HepG2 (cell line): ENCODE data around the gene SSBP1. TPM values are rescaled to one million over a fixed set of nuclear protein-coding genes. Genes with fewer than 3 reads are reported as not detected.
A peak's percentile ranks its signal among the peaks of the same experiment; 100 is the strongest.

Experiments used
- ARNT2 ChIP-seq: sonication (generic); formaldehyde crosslinking; IDR thresholded peaks from 2 replicates; pipeline ENCODE4 v1.8.0; 2022; ENCODE audit warnings: mild to moderate bottlenecking, low read depth, missing genetic modification reagents, moderate library complexity
- ASH2L ChIP-seq: fragments of 300-600, 200-600 bp; sonication (generic); IDR thresholded peaks from 2 replicates; pipeline ENCODE4 v1.7.0; 2017; ENCODE audit warnings: low read depth, mild to moderate bottlenecking, moderate library complexity, mixed read lengths, low read length; ENCODE audit not compliant: insufficient read length
- FOXP1 ChIP-seq, 2 experiments: fragments of 450-650 bp in 1 of 2; IDR thresholded peaks; 2 replicates each; pipeline ENCODE4 v1.6.1; 2017 to 2018; ENCODE audit warnings: antibody characterized with exemption in 1 of 2
- KDM1A ChIP-seq: IDR thresholded peaks from 2 replicates; pipeline ENCODE4 v1.6.1; 2016; ENCODE audit warnings: missing compliant biosample characterization
- MTF2 ChIP-seq: sonication (generic); formaldehyde crosslinking; IDR thresholded peaks from 2 replicates; pipeline ENCODE4 v1.5.0; 2020; ENCODE audit warnings: missing genetic modification reagents, borderline replicate concordance
- MYNN ChIP-seq: sonication (generic); formaldehyde crosslinking; IDR thresholded peaks from 2 replicates; pipeline ENCODE4 v1.4.0; 2020; ENCODE audit warnings: mild to moderate bottlenecking, low read depth, missing genetic modification reagents
- NFIC ChIP-seq: IDR thresholded peaks from 2 replicates; pipeline ENCODE4 v1.6.1; 2012; ENCODE audit warnings: mild to moderate bottlenecking, low read length, inconsistent platforms
- NRL ChIP-seq: sonication (generic); formaldehyde crosslinking; IDR thresholded peaks from 2 replicates; pipeline ENCODE4 v1.5.0; 2020; ENCODE audit warnings: missing genetic modification reagents, mild to moderate bottlenecking, moderate library complexity, borderline replicate concordance
- PHF5A ChIP-seq: IDR thresholded peaks from one replicate; pipeline ENCODE4 v1.6.1; 2018; ENCODE audit warnings: low read depth, missing genetic modification reagents; ENCODE audit not compliant: unreplicated experiment
- SP2 ChIP-seq: sonication (generic); formaldehyde crosslinking; IDR thresholded peaks from 2 replicates; pipeline ENCODE4 v1.5.1; 2020; ENCODE audit warnings: mild to moderate bottlenecking, missing genetic modification reagents
- ZBTB1 ChIP-seq: sonication (generic); formaldehyde crosslinking; IDR thresholded peaks from 2 replicates; pipeline ENCODE4 v1.4.0; 2020; ENCODE audit warnings: missing genetic modification reagents, borderline replicate concordance
- ZBTB38 ChIP-seq: sonication (generic); formaldehyde crosslinking; IDR thresholded peaks from 2 replicates; pipeline ENCODE4 v1.5.1; 2020; ENCODE audit warnings: mild to moderate bottlenecking, missing genetic modification reagents
- ZFP91 ChIP-seq: sonication (generic); formaldehyde crosslinking; IDR thresholded peaks from 2 replicates; pipeline ENCODE4 v1.9.0; 2022; ENCODE audit warnings: missing genetic modification reagents, mild to moderate bottlenecking, borderline replicate concordance
- ZNF24 ChIP-seq: fragments of 450-650 bp; IDR thresholded peaks from 2 replicates; pipeline ENCODE4 v1.6.1; 2017; ENCODE audit warnings: antibody characterized with exemption, mild to moderate bottlenecking
- ZNF501 ChIP-seq: sonication (generic); formaldehyde crosslinking; IDR thresholded peaks from 2 replicates; pipeline ENCODE4 v1.5.1; 2020; ENCODE audit warnings: mild to moderate bottlenecking, moderate library complexity, missing genetic modification reagents
- ZNF549 ChIP-seq: sonication (generic); formaldehyde crosslinking; IDR thresholded peaks from 2 replicates; pipeline ENCODE4 v1.5.0; 2020; ENCODE audit warnings: missing genetic modification reagents
- ZNF605 ChIP-seq: sonication (generic); formaldehyde crosslinking; IDR thresholded peaks from 2 replicates; pipeline ENCODE4 v1.8.0; 2022; ENCODE audit warnings: mild to moderate bottlenecking, missing genetic modification reagents
- ZNF616 ChIP-seq: sonication (generic); formaldehyde crosslinking; IDR thresholded peaks from 2 replicates; pipeline ENCODE4 v1.5.0; 2020; ENCODE audit warnings: low read depth, mild to moderate bottlenecking, missing genetic modification reagents
- ZNF687 ChIP-seq: sonication (generic); formaldehyde crosslinking; IDR thresholded peaks from 2 replicates; pipeline ENCODE4 v1.5.1; 2020; ENCODE audit warnings: mild to moderate bottlenecking, missing genetic modification reagents, moderate library complexity
- ZNF784 ChIP-seq: sonication (generic); formaldehyde crosslinking; IDR thresholded peaks from 2 replicates; pipeline ENCODE4 v1.5.1; 2020; ENCODE audit warnings: missing genetic modification reagents, mild to moderate bottlenecking, borderline replicate concordance
- ZNF800 ChIP-seq: sonication (generic); formaldehyde crosslinking; IDR thresholded peaks from 2 replicates; pipeline ENCODE4 v1.4.0; 2020; ENCODE audit warnings: missing genetic modification reagents
- ZNF878 ChIP-seq: sonication (generic); formaldehyde crosslinking; IDR thresholded peaks from 2 replicates; pipeline ENCODE4 v1.8.1; 2023; ENCODE audit warnings: mild to moderate bottlenecking, missing genetic modification reagents, moderate library complexity
- ZSCAN29 ChIP-seq: sonication (generic); formaldehyde crosslinking; conservative IDR thresholded peaks from 2 replicates; pipeline ENCODE4 v1.4.0; 2020; ENCODE audit warnings: mild to moderate bottlenecking, missing genetic modification reagents
- polyA plus RNA-seq, 8 experiments: library from polyadenylated mRNA; depleted of rRNA in 3 of 8; stranded (reverse) in 7 of 8; unstranded in 1 of 8; fragments of >200 nt; fragmentation: Illumina TruSeq in 4 of 8; extraction: Trizol in 4 of 8; gene quantifications; 2 replicates each; pipeline versions ENCODE4 v1.2.1 to v1.2.3, GENCODE V29; 2011 to 2016; ENCODE audit warnings: low read depth in 4 of 8, missing spikeins in 1 of 8, mixed read lengths in 1 of 8; ENCODE audit not compliant: insufficient read depth in 1 of 8
- total RNA-seq, 5 experiments: library from RNA; depleted of rRNA; stranded (reverse); fragments of >200 nt; fragmentation: Illumina TruSeq; extraction: Trizol; gene quantifications; 2 replicates each; pipeline ENCODE4 v1.2.3, GENCODE V29; 2016; ENCODE audit warnings: low read depth in 1 of 5

The SSBP1 gene
- total and polyA plus RNA-seq, 2 of the 13 experiments (the other 11 are each of a cell fraction or from before 2014, with no cell fraction given), result 64.4 to 254 TPM

- no peak for TF ChIP-seq PHF5A (CRISPR knock-in tag)
- no peak for TF ChIP-seq NRL (CRISPR knock-in tag)
- TF ChIP-seq ZNF616, result no peak
- TF ChIP-seq MTF2 (CRISPR knock-in tag), result no peak
- TF ChIP-seq MYNN (CRISPR knock-in tag), result no peak
- no peak for TF ChIP-seq ZFP91 (CRISPR knock-in tag)
- no peak for TF ChIP-seq NFIC
- TF ChIP-seq ZNF878 (CRISPR knock-in tag), result no peak
- no peak for TF ChIP-seq ZBTB1 (CRISPR knock-in tag)
- 0 out of 2 replicates have a peak, but pooled peaks have one; percentile 62 for TF ChIP-seq ZNF605
- no peak for TF ChIP-seq SP2 (CRISPR knock-in tag)
- 0 out of 2 replicates have a peak, but pooled peaks have one; percentile 23 for TF ChIP-seq ZNF501 (CRISPR knock-in tag)
- no peak for TF ChIP-seq ASH2L
- TF ChIP-seq ZNF687, result peak; percentile 68
- TF ChIP-seq ZNF784 (CRISPR knock-in tag), result no peak
- TF ChIP-seq ZNF549 (CRISPR knock-in tag), result no peak
- TF ChIP-seq ZBTB38 (CRISPR knock-in tag), result no peak
- no peak for TF ChIP-seq ZNF800 (CRISPR knock-in tag)
- TF ChIP-seq ZSCAN29 (CRISPR knock-in tag), result 0 out of 2 replicates have a peak, but pooled peaks have one; percentile 45
- 0 out of 2 replicates have a peak, but pooled peaks have one; percentile 19 for TF ChIP-seq FOXP1 (IDR thresholded peaks at IDR 0.05)
- TF ChIP-seq FOXP1 (CRISPR knock-in tag; IDR thresholded peaks at IDR 0.05), result peak; percentile 74
- TF ChIP-seq KDM1A (CRISPR knock-in tag), result peak; percentile 88; the same call in 1 of the 2 replicates
- no peak for TF ChIP-seq ARNT2
- no peak for TF ChIP-seq ZNF24
Observed at GRCh38 chr7:141695803-141696289, 42.3 kb upstream of the SSBP1 start (continued).
